GM20000 (cell line): Measurements from ENCODE around the gene MACROD1.

Source experiments
- DNase-seq: peaks from one replicate; pipeline ENCODE4 v3.0.0; 2012; ENCODE audit warnings: low spot score
- CTCF ChIP-seq: IDR thresholded peaks from 2 replicates; pipeline ENCODE4 v1.5.1; 2012; ENCODE audit warnings: mild to moderate bottlenecking, control low read depth; ENCODE audit errors: extremely low read depth, missing control alignments

The MACROD1 gene

GRCh38 chr11:64045700-64046099 lies 120.2 kb downstream of the MACROD1 start:
- no peak for TF ChIP-seq CTCF
- DNase-seq: no peak

- no peak for TF ChIP-seq CTCF
- no peak for DNase-seq
Measured at GRCh38 chr11:64044730-64045393, 121.1 kb downstream of the MACROD1 start.

DNA sequence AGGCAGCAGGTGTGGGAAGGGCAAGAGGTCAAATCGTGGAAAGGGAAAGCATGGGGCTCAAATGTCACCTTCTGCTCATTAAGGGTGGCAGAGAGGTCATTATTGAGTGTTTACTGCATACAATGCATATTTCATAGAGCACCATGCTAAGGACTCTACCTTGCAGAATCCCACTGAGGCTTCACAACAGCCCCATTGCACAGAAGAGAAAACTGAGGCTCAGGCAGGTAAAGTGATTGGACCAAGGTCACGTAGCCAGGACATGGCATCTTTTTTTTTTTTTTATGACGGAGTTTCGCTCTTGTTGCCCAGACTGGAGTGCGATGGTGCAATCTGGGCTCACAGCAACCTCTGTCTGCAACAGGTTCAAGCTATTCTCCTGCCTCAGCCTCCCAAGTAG lies 122.4 kb downstream of the MACROD1 start:
- TF ChIP-seq CTCF: no peak
- DNase-seq: no peak

DNA sequence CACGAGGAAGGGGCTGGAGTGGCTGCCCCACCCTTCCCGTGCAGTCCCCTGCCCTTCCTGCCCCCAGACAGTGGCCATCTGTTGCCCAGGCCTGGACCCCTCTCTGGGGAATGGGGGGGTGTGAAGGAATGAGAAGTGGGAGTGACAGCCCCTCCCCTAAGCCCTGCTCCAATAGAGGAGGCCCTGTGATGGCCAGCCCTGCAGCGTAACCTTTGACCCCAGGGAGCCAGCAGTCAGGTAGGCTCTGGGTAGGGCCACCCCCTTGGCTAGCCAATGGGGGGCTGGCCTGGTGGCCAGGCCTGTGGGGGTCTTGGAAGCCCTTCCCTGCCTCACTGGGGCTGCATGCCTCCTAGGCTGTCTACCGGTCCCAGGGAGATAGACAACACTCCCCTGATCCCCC lies 123.6 kb downstream of the MACROD1 start:
- no peak for TF ChIP-seq CTCF
- DNase-seq: no peak

DNA sequence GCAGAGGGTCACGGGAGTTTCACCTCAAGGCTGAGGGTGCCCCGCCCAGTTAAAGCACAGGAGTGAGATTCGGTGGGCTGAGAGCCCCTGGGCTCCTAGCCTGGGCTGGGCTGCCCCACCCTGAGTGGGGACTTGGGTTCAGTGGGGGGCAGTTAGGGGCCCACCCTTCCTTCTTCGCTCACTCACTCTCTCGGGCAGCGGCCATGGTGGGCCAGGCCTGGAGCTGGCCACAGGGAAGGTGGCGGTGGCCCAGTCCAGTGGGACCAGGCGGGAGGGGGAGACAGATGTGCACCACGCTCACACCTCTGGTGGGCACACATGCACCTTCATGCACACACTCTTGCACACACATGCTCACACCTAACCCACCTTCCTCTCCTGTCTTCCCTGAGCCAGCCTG lies 124.1 kb downstream of the MACROD1 start:
- DNase-seq: no peak
- no peak for TF ChIP-seq CTCF

DNA sequence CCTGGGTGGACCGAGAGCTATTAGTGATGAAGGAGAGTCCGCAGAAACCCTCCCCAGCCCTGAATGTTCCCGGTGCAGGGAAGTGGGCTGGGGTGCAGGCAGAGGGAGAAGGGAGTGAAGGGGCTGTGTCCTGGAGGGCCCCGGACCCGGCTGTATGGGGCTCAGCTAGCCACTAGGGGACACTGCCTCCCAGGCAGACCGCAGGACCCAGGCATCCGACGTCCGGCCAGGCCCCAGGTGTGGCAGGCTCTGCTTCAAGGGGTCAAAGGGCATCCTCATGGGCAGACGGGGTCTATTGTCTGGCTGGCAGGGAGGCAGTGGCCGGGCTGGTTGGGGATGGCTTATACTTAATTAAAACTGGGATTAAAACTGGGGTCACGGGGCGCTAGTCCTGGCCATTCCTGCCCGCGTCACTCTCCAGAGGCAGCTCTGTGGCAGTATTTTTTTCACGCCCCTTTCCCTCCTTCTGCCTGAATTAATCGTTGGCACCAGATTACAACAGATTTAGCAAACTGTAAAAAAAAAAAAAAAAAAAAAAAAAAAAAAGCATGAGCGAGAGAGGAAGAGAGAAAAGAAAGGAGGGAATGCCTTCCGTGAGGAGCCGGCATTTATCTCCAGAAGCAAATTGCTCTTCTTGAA lies 125.1 kb downstream of the MACROD1 start:
- DNase-seq: no peak
- TF ChIP-seq CTCF: no peak

DNA sequence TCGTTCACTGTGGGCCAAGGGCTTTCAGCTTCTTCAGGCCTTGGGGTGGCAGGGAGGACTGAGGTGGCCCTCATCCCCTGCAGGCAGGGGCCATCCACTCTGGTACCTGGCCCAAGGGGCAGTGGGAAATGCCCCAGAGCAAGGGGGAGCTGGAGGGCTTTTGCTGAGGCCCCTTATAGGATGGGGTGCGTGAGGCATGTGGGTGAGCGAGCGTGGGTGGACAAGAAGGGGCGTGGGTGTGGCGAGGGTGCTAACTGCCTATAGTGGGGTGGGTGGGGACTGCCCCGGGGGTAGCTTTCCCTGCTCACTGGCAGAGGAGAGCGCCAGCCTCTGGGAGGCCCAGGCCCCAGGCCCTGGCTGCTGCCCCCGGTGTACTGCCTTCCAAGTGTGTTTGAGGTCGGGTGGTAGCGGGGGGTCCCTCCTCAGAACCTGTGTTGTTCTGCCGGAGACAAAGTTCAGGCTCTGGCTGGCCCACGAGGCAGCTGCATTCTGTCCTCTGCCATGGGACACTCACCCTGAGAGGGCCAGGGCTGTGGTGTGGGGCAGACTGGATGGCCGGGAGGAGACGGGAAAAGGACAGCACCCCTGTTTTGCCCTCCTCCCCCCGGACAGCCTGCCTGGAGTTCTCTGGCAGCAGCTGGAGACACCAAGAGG lies 126.8 kb downstream of the MACROD1 start:
- no peak for TF ChIP-seq CTCF
- DNase-seq: no peak
